ENCODE measurements around the gene TLE1. TPM values are rescaled to one million over a fixed set of nuclear protein-coding genes. Genes with fewer than 3 reads are reported as not detected.

The TLE1 gene
- total and polyA plus RNA-seq, 9 of the 15 experiments (the other 6 are each of a cell fraction or from before 2014, with no cell fraction given), result 0.11 TPM; not detected in 8

DNA sequence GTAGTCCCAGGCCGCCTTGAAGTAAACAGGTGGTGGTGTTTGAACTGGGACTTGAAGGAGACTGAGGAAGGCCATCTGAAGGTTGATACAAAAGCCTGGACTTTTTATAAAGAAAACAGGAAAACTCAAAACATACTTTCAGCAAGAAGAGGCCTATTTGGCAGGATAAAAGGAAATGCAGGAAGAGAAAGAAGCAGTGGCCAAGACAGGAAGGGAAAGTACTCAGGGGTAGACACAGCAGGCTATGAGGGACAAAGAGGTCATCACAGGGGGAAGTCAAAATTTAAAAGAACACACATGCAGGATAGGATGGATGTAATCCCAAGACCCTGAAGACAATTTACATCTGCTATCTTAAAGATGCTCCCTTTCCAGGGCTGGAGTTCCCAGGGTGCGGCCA lies 13.0 kb downstream of the TLE1 start (continued):
- TF ChIP-seq, protein P1, sequence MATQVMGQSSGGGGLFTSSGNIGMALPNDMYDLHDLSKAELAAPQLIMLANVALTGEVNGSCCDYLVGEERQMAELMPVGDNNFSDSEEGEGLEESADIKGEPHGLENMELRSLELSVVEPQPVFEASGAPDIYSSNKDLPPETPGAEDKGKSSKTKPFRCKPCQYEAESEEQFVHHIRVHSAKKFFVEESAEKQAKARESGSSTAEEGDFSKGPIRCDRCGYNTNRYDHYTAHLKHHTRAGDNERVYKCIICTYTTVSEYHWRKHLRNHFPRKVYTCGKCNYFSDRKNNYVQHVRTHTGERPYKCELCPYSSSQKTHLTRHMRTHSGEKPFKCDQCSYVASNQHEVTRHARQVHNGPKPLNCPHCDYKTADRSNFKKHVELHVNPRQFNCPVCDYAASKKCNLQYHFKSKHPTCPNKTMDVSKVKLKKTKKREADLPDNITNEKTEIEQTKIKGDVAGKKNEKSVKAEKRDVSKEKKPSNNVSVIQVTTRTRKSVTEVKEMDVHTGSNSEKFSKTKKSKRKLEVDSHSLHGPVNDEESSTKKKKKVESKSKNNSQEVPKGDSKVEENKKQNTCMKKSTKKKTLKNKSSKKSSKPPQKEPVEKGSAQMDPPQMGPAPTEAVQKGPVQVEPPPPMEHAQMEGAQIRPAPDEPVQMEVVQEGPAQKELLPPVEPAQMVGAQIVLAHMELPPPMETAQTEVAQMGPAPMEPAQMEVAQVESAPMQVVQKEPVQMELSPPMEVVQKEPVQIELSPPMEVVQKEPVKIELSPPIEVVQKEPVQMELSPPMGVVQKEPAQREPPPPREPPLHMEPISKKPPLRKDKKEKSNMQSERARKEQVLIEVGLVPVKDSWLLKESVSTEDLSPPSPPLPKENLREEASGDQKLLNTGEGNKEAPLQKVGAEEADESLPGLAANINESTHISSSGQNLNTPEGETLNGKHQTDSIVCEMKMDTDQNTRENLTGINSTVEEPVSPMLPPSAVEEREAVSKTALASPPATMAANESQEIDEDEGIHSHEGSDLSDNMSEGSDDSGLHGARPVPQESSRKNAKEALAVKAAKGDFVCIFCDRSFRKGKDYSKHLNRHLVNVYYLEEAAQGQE (IDR thresholded peaks at IDR 0.05; ENCODE audit: borderline replicate concordance), result no peak
- TF ChIP-seq, protein P1 (CRISPR knock-in tag; IDR thresholded peaks at IDR 0.05; ENCODE audit: low read depth), result no peak
- no peak for TF ChIP-seq SP1 (CRISPR knock-in tag; IDR thresholded peaks at IDR 0.05)
- TF ChIP-seq, protein P2, sequence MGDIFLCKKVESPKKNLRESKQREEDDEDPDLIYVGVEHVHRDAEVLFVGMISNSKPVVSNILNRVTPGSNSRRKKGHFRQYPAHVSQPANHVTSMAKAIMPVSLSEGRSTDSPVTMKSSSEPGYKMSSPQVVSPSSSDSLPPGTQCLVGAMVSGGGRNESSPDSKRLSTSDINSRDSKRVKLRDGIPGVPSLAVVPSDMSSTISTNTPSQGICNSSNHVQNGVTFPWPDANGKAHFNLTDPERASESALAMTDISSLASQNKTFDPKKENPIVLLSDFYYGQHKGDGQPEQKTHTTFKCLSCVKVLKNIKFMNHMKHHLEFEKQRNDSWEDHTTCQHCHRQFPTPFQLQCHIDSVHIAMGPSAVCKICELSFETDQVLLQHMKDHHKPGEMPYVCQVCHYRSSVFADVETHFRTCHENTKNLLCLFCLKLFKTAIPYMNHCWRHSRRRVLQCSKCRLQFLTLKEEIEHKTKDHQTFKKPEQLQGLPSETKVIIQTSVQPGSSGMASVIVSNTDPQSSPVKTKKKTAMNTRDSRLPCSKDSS (IDR thresholded peaks at IDR 0.05; ENCODE audit: low read depth, partially characterized antibody), result no peak
- no peak for TF ChIP-seq POLR2AphosphoS2 (IDR thresholded peaks at IDR 0.05; ENCODE audit: low read length)
